GM12801 (cell line): Measurements from ENCODE around the gene ASIC4.

ENCODE experiments used
- CTCF ChIP-seq: IDR thresholded peaks from one replicate; pipeline ENCODE4 v1.5.1; 2011; ENCODE audit warnings: control low read depth; ENCODE audit not compliant: insufficient read length; ENCODE audit errors: extremely low read depth

The ASIC4 gene

GRCh38 chr2:219572237-219573001 lies 58.1 kb downstream of the ASIC4 start, which contains the start of gene INHA:
TSS of gene INHA (plus strand) at chr2:219572310. CDS start at chr2:219572375, 65 bp downstream.
- TF ChIP-seq CTCF: no peak

- no peak for TF ChIP-seq CTCF
Observed at GRCh38 chr2:219573166-219573565, 58.9 kb downstream of the ASIC4 start.

- no peak for TF ChIP-seq CTCF
Observed at GRCh38 chr2:219574484-219575311, 60.4 kb downstream of the ASIC4 start.

GRCh38 chr2:219575566-219576504 lies 61.6 kb downstream of the ASIC4 start:
- TF ChIP-seq CTCF: no peak

- no peak for TF ChIP-seq CTCF
Observed at GRCh38 chr2:219576505-219577388, 62.5 kb downstream of the ASIC4 start.

GRCh38 chr2:219578811-219579613 lies 64.7 kb downstream of the ASIC4 start:
- no peak for TF ChIP-seq CTCF
